PFSK-1 (cell line): ENCODE measurements around the gene HDHD5. TPM values are rescaled to one million over a fixed set of nuclear protein-coding genes. Genes with fewer than 3 reads are reported as not detected.

Experiments used
- FOXP2 ChIP-seq: optimal IDR thresholded peaks from 2 replicates; pipeline ENCODE3; 2011; ENCODE audit warnings: borderline replicate concordance, control low read depth, inconsistent platforms; ENCODE audit not compliant: insufficient read depth; ENCODE audit errors: extremely low read length, extremely low read depth
- POLR2AphosphoS5 ChIP-seq: IDR thresholded peaks from 2 replicates; pipeline ENCODE4 v1.6.1; 2012; ENCODE audit warnings: low read depth, mild to moderate bottlenecking, control low read depth, low read length, moderate library complexity
- REST ChIP-seq, 2 experiments: IDR thresholded peaks; 2 replicates each; pipeline versions ENCODE4 v1.6.1 to v1.8.0; 2011 to 2012; ENCODE audit warnings: low read depth in 2 of 2, low read length in 2 of 2, control low read depth in 1 of 2, inconsistent platforms in 1 of 2, mild to moderate bottlenecking in 1 of 2, moderate library complexity in 1 of 2; ENCODE audit not compliant: insufficient read depth in 1 of 2
- SIN3A ChIP-seq: IDR thresholded peaks from 2 replicates; pipeline ENCODE4 v1.6.1; 2012; ENCODE audit warnings: mild to moderate bottlenecking, low read length, moderate library complexity, borderline replicate concordance; ENCODE audit not compliant: insufficient read depth
- TAF1 ChIP-seq: IDR thresholded peaks from 2 replicates; pipeline ENCODE4 v1.6.1; 2012; ENCODE audit warnings: low read length, control low read depth, borderline replicate concordance; ENCODE audit not compliant: insufficient read depth
- polyA plus RNA-seq: library from polyadenylated mRNA; unstranded; fragments of >200 nt; gene quantifications from one replicate; pipeline ENCODE4 v1.2.1, GENCODE V29; 2012; ENCODE audit warnings: low read depth, missing spikeins; ENCODE audit not compliant: insufficient read length

The HDHD5 gene
- polyA plus RNA-seq = 81.2 TPM

DNA sequence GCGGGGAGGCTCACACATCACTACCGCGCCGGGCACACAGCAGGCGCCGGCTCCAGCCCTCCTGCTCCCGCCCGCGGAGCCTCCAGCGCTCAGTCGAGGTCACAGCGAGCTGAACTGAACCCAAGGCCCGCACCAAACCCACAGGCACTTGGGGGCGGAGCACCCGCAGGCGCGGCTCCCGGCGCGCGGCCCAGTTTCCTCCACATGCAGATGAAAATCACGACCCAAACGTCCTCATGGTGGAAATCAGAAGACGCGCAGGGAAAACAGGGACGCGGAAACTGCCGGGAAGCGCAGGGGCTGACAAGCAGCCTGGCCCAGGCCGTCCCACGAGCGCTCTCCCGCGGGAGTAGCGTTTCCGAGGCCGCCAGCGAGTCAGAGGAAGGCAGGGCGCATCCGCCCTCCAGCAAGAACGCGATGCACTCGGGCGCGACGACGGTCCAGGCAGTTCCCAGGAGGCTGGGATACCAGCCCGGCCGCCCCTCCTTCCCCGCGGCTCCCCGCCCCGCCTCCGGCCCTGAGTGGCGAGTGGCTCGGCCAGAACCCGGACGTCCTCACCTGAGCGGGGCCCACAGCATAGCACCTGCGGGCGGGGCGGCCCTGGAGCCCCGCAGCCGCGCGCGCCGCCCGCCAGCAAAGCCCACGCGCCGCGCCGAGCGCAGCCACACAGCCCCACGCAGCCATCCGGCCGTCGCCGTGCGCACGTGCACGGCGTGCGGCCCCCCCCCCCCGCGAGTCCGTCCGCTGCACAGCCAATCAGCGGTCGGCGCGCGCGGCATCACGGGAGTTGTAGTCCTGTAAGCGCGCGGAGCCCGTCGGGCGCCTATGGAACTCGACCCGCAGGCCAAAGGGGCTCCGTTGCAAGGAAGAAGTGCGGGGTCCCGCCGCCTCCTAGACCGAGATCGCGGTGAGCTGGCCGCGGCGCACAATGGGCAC lies at the start of gene HDHD5:
TSS of gene HDHD5 (minus strand) at position 710 of the 936 bp plus-strand sequence. CDS start at position 684, 26 bp downstream.
- TF ChIP-seq SIN3A = 0 out of 2 replicates have a peak, but pooled peaks have one; percentile 13
- no peak for TF ChIP-seq TAF1
- TF ChIP-seq POLR2AphosphoS5 = no peak; the same call in 1 of the 2 replicates

GRCh38 chr22:17205432-17205831 lies 46.4 kb upstream of the HDHD5 start:
- TF ChIP-seq POLR2AphosphoS5 (no peak), TAF1 (no peak), SIN3A (no peak), FOXP2 (no peak), REST (IDR thresholded peaks at IDR 0.05; ENCODE audit: insufficient read depth in 1 of 2, low read depth in 2 of 2, low read length in 2 of 2) (no peak)

GRCh38 chr22:17201285-17201945 lies 42.3 kb upstream of the HDHD5 start:
- no peak for TF ChIP-seq REST (IDR thresholded peaks at IDR 0.05; ENCODE audit: insufficient read depth in 1 of 2, low read depth in 2 of 2, low read length in 2 of 2)
- no peak for TF ChIP-seq FOXP2
- TF ChIP-seq SIN3A = no peak
- no peak for TF ChIP-seq POLR2AphosphoS5
- no peak for TF ChIP-seq TAF1

DNA sequence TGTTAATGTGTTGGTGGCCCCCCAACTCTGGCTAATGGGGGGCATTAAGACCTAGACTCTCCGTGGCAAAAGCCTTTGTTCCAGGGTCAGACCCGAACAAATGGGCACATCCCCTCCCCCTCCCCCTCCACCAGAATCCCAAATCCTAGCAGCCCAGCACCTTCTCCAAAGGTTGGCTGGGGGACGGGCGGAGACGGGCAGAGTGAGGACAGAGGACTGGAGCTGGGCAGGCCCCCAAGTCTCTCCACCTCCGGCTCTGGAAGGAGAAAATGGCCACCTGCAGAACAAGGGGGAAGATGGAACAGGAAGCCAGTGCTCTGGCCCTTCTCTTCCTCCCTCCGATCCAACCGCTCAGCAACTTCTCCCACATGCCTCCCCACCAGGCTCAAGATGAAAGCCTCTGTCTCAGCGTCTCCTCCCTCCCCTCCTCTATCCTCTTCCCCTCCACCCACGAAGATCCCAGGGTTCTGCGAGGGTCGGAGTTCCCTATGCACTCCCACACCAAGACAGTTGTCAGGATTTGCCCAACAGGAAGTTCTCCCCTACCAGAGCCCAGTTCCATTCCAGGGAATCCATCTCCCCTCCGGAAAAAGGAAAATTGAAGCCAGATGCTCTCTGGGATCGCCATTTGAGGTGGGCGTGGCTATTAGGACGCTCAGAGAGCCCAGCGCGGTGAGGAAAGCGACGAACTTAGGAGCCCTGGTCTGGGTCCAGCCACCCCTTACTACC lies 40.1 kb upstream of the HDHD5 start:
- TF ChIP-seq REST (IDR thresholded peaks at IDR 0.05; ENCODE audit: insufficient read depth in 1 of 2, low read depth in 2 of 2, low read length in 2 of 2) (no peak), POLR2AphosphoS5 (peak; percentile 34), FOXP2 (no peak), SIN3A (no peak), TAF1 (no peak)
